ENCODE data around the gene SLC25A25. TPM values are rescaled to one million over a fixed set of nuclear protein-coding genes. Genes with fewer than 3 reads are reported as not detected.

Gene SLC25A25
- total and polyA plus RNA-seq, 2 donors (not counting 3 experiments of a cell fraction or from before 2014, with no cell fraction given): 18.1 to 20.2 TPM

DNA sequence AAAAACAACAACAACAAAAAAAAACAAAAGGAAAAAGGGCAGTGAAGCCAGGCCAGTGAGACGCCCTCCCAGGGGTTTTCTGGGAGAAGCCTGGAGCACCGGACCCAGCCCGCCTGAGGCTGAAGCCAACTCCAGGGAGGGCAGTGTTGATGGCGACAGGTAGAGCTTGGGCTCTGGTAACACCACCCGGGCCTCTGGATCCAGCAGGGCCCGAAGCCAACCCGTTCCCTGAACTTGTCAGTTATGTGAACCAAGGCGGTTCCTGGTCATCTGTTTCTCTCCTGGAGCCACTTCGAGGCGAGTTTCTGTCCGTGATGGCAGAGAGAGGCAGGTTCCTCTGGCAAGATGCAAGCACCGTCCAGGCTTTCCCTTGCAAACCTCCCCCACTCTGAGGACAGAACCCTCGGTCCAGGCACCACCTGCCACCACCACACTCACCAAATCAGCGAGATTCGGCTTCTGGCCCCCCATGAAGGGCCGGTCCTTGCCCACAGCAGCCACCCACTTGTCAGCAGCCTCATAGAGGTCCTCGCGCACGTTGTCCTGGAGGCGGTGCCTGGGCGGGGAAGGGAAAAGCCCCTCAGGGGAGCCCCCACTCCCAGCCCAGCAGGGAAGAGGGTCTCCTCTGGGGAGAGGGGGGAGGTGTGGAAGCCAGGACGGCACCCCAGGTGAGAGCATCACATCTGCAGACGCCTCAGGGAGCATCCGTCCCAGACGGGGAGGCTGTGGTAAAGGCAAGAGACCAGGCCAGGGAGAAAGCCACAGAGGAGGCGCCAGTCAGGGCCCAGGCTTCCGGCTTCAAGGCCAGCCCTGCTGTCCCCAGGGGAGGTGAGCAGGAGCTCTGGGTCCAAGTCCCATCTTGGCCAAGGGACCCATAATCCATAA is 54.1 kb downstream of the SLC25A25 start:
- H3K27ac ChIP-seq (ENCODE audit: insufficient read depth, low read depth, low read length): no peak overlapping the region
- FAIRE-seq (no peak), DNase-seq (ENCODE audit: low read depth, low spot score) (no peak)
- H3K9me3 ChIP-seq (replicated peaks; ENCODE audit: control insufficient read depth, insufficient read depth, low read length): no peaks in the 10 kb centered on the region
- H3K27me3 ChIP-seq (ENCODE audit: control insufficient read depth in 2 of 2, insufficient read depth in 2 of 2, low read length in 2 of 2): no peaks in the 10 kb centered on the region
- H3K79me2 ChIP-seq (ENCODE audit: control insufficient read depth, insufficient read depth, low read length): peaks cover 8% of the 10 kb centered on the region
- CTCF ChIA-PET: interaction anchor here (1.3 kb wide), 1 partner anchor 179 kb away, joined by 3 read pairs; no protein-coding TSS in a partner anchor
- H3K4me3 ChIP-seq (replicated peaks in 1 of 3; ENCODE audit: insufficient read depth in 1 of 3, low read depth in 1 of 3, low read length in 3 of 3): no peak overlapping the region
- POLR2A ChIA-PET: no interaction called here
- H3K9me1 ChIP-seq (replicated peaks; ENCODE audit: control insufficient read depth, extremely low read depth, insufficient read depth, low read length): no peaks in the 10 kb centered on the region
- H3K4me1 ChIP-seq (ENCODE audit: control insufficient read depth, extremely low read depth, insufficient read depth, low read length): peaks cover 6% of the 10 kb centered on the region
- H3K4me2 ChIP-seq (ENCODE audit: insufficient read depth, low read length): no peak overlapping the region
- intact Hi-C loops (cut with micrococcal nuclease): no loop called here
- dilution Hi-C loops (cut with MboI; ENCODE audit: extremely low pct_ligation_motif_present, low sequenced_read_pairs): no loop called here
- H3K9ac ChIP-seq (replicated peaks; ENCODE audit: extremely low read depth, insufficient read depth, low read length): no peak overlapping the region
- BruUV-seq (replicated peaks): no TSS peak
- H3K36me3 ChIP-seq (ENCODE audit: control insufficient read depth in 2 of 2, extremely low read depth in 1 of 2, insufficient read depth in 2 of 2, low read length in 2 of 2): peaks cover 0 to 16% of the 10 kb centered on the region in 2 experiments
- H4K20me1 ChIP-seq (replicated peaks; ENCODE audit: control insufficient read depth, extremely low read depth, insufficient read depth, low read length): no peaks in the 10 kb centered on the region
- TF ChIP-seq FOS (IDR thresholded peaks at IDR 0.05; ENCODE audit: borderline replicate concordance, insufficient read depth, low read length) (no peak), EZH2 (IDR thresholded peaks at IDR 0.05; ENCODE audit: borderline replicate concordance, low read depth, low read length, severe bottlenecking) (no peak), JUN (IDR thresholded peaks at IDR 0.05; ENCODE audit: borderline replicate concordance, insufficient read depth, insufficient read length, low read depth) (no peak), POLR2AphosphoS5 (IDR thresholded peaks at IDR 0.05; ENCODE audit: insufficient read depth, low read depth, low read length) (no peak), MYC (IDR thresholded peaks at IDR 0.05; ENCODE audit: low read depth, low read length) (no peak), POLR2A (IDR thresholded peaks at IDR 0.05; ENCODE audit: low read depth, low read length) (no peak), GATA2 (IDR thresholded peaks at IDR 0.05; ENCODE audit: insufficient read depth, insufficient read length, low read depth, low read length) (no peak)
- TF ChIP-seq, protein P1, sequence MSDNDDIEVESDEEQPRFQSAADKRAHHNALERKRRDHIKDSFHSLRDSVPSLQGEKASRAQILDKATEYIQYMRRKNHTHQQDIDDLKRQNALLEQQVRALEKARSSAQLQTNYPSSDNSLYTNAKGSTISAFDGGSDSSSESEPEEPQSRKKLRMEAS (IDR thresholded peaks at IDR 0.05; ENCODE audit: insufficient read depth, insufficient read length): no peak
- TF ChIP-seq, protein P2, sequence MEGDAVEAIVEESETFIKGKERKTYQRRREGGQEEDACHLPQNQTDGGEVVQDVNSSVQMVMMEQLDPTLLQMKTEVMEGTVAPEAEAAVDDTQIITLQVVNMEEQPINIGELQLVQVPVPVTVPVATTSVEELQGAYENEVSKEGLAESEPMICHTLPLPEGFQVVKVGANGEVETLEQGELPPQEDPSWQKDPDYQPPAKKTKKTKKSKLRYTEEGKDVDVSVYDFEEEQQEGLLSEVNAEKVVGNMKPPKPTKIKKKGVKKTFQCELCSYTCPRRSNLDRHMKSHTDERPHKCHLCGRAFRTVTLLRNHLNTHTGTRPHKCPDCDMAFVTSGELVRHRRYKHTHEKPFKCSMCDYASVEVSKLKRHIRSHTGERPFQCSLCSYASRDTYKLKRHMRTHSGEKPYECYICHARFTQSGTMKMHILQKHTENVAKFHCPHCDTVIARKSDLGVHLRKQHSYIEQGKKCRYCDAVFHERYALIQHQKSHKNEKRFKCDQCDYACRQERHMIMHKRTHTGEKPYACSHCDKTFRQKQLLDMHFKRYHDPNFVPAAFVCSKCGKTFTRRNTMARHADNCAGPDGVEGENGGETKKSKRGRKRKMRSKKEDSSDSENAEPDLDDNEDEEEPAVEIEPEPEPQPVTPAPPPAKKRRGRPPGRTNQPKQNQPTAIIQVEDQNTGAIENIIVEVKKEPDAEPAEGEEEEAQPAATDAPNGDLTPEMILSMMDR (IDR thresholded peaks at IDR 0.05; ENCODE audit: extremely low read depth in 1 of 2, insufficient read depth in 1 of 2, low read depth in 1 of 2, low read length in 2 of 2): no peak
- no peak overlapping the region for H2AFZ ChIP-seq (ENCODE audit: low read depth, low read length)

Data from endothelial cell of umbilical vein (primary cell).